Raji (cell line): ENCODE measurements around the gene INPP4B.

Experiments used
- POLR2A ChIP-seq: IDR thresholded peaks from 2 replicates; pipeline ENCODE4 v1.6.1; 2011; ENCODE audit warnings: low read depth, low read length, control low read depth; ENCODE audit not compliant: insufficient read depth

Gene INPP4B

DNA sequence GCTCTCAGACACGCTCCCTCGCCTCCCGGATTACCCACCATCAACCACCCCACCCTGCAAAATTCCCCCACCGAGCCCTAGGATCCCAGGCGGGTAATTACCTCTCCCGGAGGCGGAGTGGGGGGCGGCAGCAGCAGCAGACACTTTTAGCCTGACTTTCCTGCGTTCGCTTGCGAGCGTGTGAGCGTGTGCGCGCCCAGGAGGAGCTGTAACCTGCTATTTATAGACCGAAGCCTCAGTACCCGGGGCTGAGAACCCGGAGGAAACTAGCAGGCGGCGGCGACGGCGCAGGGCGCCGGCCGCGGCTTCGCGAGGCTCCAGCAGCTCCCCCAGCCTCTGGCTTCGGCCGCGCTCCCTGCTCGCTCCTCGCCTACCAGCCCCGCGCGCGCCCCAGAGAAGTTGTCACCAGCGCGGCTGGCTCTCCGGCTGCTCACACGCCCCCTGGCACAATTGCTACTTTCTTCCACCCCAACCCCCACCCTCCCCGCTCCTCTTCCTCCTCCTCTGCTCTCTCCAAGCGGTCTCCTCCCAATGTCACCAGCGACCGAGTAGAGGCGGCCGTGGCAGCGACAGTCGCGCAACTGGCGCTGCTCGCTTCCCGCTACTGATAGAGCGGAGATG is at the start of gene INPP4B:
INPP4B (minus strand) TSS at position 194 of the 621 bp plus-strand sequence.
- TF ChIP-seq POLR2A, result no peak

DNA sequence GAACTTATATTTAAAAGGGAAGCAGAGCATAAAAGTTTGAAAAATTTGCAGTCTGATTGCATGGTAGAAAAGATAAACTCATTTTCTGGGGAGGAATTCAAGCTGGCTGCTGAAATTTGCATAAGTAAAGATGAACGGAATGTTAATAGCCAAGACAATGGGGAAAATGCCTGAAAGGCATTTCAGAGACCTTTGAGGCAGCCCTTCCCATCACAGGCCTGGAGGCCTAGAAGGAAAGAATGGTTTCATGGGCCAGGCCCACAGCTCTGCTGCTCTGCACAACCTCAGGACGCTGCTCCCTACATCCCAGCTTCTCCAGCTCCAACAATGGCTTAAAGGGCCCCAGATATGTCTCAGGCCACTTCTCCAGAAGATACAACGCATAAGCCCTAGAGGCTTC is 46.9 kb upstream of the INPP4B start:
- TF ChIP-seq POLR2A, result no peak

- TF ChIP-seq POLR2A, result no peak
Measured at GRCh38 chr4:142886566-142886965, 40.5 kb upstream of the INPP4B start.

- no peak for TF ChIP-seq POLR2A
Measured at GRCh38 chr4:142883040-142883832, 37.1 kb upstream of the INPP4B start.

GRCh38 chr4:142882159-142882558 is 36.1 kb upstream of the INPP4B start:
- no peak for TF ChIP-seq POLR2A

DNA sequence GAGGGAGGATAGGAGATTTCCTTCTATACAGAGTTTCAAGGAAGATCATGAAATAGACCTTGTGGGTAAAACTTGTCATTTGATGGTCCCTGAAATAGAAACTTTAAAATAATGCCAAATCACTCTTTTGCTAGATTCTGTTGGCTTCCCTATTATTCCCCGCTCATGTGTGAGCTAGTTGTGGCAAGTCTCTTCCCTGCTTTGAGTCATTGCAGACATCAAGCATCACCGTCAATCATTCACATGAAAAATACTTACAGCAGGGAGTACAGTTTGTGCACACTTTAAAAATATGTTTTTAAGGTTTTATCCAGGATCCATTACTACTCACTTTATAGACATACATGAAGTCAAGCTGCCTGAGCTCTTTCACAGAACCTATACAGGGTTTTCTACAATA is 35.2 kb upstream of the INPP4B start:
- no peak for TF ChIP-seq POLR2A

DNA sequence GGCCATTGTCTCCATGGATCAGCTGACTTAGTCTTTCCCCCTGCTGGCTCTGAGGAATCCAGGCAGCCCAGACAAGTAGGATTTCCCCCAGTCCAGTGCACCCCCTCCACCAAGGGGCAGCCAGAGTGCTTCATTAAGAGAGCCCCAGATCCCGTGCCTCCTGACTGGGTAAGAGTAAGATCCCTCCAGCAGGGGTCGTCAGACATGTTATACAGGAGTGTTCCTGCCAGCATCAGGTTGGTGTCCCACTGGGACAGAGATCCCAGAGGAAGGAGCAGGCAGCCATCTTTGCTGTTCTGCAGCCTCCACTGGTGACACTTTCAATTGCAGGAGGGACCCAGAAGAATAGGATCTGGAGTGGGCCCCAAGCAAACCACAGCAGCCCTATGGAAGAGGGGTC is 29.0 kb upstream of the INPP4B start:
- TF ChIP-seq POLR2A, result no peak

DNA sequence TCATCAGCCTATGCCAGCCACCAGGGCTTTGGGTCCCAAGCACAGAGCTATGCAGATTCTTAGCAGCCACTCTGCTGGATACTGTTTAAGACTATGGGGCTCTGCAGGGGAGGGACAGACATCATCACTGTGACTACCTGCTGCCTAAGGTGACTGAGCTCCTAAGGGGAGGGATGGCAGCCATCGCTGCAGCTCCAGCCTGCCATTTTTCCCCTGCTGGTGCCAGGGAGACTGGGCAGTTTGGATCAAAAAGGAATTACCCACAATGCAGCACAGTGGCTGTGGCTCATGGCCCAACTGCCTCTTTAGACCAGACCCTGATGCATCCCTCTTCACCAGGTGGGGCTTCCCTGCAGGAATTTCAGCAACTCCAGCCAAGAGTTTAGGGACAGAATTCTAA is 28.6 kb upstream of the INPP4B start:
- TF ChIP-seq POLR2A, result no peak

- no peak for TF ChIP-seq POLR2A
Measured at GRCh38 chr4:142866685-142867084, 20.6 kb upstream of the INPP4B start.

DNA sequence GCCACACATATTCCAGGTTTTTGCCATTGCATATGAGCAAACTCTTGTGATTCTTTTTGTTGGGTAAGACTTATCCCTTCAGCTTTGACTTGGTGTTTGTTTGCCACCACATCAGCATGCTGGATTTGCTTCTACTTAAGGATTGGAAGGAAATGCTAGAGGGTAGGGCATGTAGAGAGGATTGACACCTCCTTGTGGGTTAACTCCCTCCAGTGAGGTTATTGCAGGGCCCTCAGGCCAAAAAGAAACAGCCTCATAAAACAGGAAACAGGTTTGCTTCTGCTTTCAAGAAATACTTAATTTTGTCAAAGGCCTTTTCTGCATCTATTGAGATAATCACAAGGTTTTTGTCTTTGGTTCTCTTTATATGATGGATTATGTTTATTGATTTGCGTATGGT is 15.2 kb upstream of the INPP4B start:
- no peak for TF ChIP-seq POLR2A

- no peak for TF ChIP-seq POLR2A
Measured at GRCh38 chr4:142858965-142859364, 12.9 kb upstream of the INPP4B start.

DNA sequence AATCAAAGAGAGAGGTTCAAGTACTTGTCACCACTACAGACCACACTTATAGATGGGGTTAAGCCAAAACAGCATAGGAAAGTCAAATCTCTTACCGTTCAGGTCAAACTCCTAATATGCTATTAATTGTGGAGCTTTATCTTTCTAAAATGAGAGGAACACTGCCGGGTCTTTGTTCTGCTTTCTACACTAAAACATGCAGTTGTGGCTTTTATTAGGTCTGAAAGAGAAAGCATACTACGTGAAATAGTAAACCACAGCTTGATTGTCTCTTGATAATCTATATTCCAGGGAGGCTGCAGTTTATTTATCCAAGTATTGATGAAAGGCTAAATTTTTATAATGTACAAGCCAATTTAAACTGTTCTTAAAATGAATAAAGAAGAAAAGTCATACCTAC is 12.3 kb upstream of the INPP4B start:
- TF ChIP-seq POLR2A, result no peak

DNA sequence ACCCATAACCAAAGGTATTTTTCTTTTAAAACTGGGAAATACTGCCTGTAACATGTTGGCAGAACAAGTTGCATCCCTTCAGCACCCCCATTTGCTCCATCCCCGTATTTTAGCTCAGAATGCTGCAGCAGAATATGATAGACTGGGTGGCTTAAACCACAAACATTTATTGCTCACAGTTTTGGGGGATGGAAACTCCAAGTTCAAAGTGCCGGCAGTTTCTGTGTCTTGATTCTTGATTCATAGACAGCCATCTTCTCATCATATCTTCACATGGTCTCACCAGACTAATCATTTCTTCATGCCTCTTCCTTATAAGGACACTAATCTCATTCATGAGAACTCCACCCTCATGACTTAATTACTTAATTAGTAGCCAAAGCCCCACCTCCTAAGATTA is 10.5 kb upstream of the INPP4B start:
- no peak for TF ChIP-seq POLR2A

- no peak for TF ChIP-seq POLR2A
Measured at GRCh38 chr4:142850478-142850877, 4.4 kb upstream of the INPP4B start.

GRCh38 chr4:142846729-142847596 is 862 bp upstream of the INPP4B start:
- TF ChIP-seq POLR2A, result no peak
